Effector memory CD4-positive, alpha-beta T cell (primary cell): ENCODE data around the gene MYOM1.
"Not testable (repeated sequence)": the region's sequence is repeated elsewhere in the genome, so short reads cannot be mapped to it uniquely, and the experiment has no call there.

Experiments used
- DNase-seq, 3 donors: peaks; one replicate each; pipeline ENCODE4 v3.0.0-alpha.2; 2020
- H3K27ac ChIP-seq: 2 replicates; pipeline ENCODE4 v1.7.0; 2013; ENCODE audit warnings: mild to moderate bottlenecking, low read length, moderate library complexity; ENCODE audit not compliant: insufficient read depth, poor library complexity, severe bottlenecking
- H3K27me3 ChIP-seq: replicated peaks from 2 replicates; pipeline ENCODE4 v1.7.0; 2013; ENCODE audit warnings: mild to moderate bottlenecking, low read length; ENCODE audit not compliant: insufficient read depth, control insufficient read depth, poor library complexity, severe bottlenecking
- H3K36me3 ChIP-seq: 2 replicates; pipeline ENCODE4 v1.7.0; 2013; ENCODE audit warnings: mild to moderate bottlenecking, low read length, moderate library complexity; ENCODE audit not compliant: control insufficient read depth, insufficient read depth
- H3K4me1 ChIP-seq: 2 replicates; pipeline ENCODE4 v1.7.0; 2013; ENCODE audit warnings: low read length, mild to moderate bottlenecking; ENCODE audit not compliant: control insufficient read depth, insufficient read depth, poor library complexity, severe bottlenecking
- H3K4me3 ChIP-seq: 2 replicates; pipeline ENCODE4 v1.7.0; 2013; ENCODE audit warnings: low read length, low read depth, mild to moderate bottlenecking; ENCODE audit not compliant: insufficient read depth, poor library complexity, severe bottlenecking
- H3K9me3 ChIP-seq: 2 replicates; pipeline ENCODE4 v1.7.0; 2013; ENCODE audit warnings: mild to moderate bottlenecking, low read length, moderate library complexity; ENCODE audit not compliant: control insufficient read depth

MYOM1 gene

DNA sequence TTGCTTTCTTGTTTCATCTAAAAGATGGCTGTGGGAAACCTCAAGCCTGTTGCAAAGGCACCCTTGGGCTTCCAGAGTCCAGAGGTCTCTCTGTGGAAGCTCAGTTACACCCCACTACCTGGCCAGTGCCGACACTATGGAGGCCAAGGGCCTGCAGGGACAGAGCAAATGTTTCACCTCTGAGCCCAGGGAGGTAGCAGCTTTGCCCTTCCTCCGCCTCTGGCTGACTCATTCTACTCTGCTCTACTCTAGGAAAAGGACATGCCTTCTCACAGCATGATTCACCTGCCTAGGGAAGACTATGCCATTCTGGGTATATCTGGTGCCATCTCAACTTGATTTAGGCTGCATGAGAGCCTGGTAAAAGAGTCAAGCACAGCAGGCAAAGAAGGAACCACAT lies 12.2 kb downstream of the MYOM1 start:
- Histone ChIP-seq H3K4me3 (no peak overlapping the region), H3K27me3 (no peaks in the 10 kb centered on the region), H3K9me3 (no peaks in the 10 kb centered on the region), H3K4me1 (no peaks in the 10 kb centered on the region), H3K36me3 (no peaks in the 10 kb centered on the region), H3K27ac (no peak overlapping the region)
- DNase-seq, result no peak

DNA sequence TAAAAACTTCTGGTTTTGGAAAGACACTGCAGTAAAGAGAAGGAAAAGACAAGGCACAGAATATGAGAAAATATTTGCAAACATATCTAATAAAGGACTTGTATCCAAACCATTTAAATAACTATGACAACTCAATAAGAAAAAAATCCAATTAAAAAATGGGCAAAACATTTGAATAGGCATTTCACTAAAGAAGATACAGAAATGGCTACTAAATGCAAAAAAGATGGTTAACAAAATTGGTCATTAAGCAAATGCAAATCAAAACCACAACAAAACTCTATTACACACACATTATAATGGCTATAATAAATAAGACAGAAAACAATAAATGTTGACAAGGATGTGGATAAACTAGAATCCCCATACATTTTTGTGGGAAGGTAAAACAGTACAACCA lies 14.5 kb downstream of the MYOM1 start:
- Histone ChIP-seq H3K27ac (no peak overlapping the region), H3K36me3 (no peaks in the 10 kb centered on the region), H3K9me3 (no peaks in the 10 kb centered on the region), H3K4me3 (no peak overlapping the region), H3K27me3 (no peaks in the 10 kb centered on the region), H3K4me1 (no peaks in the 10 kb centered on the region)
- no peak for DNase-seq

DNA sequence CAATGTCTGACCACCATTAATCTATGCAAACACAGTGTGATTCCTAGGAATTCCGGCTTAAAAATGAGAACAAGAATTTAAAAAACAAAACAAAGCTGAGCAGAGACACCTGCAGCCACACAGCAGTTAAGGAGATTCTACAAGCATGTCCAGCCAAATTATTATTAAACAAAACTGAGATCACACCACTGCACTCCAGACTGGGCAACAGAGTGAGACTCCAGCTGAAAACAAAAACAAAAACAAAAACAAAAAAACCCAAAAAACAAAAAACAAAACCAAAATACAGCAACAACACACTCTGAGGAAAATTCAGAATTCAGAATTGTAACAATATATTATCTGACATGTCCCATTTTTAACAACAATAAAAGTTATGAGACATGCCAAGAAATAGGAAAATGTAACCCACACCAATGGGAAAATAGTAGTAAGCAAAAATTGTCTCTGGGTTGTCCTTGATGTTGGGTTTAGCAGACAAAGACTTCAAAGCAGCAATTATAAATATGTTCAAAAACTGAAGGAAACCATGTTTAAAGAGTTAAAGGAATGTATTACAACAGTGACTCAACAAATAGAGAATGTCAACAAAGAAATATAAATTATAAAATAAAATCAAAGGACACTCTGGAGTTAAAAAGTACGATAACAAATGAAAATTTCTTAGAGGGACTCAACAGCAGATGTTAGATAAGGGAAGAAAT lies 19.7 kb downstream of the MYOM1 start:
- H3K27ac ChIP-seq, result no peak overlapping the region
- H3K36me3 ChIP-seq, result no peaks in the 10 kb centered on the region
- H3K27me3 ChIP-seq, result no peaks in the 10 kb centered on the region
- H3K4me3 ChIP-seq, result no peak overlapping the region
- no peaks in the 10 kb centered on the region for H3K9me3 ChIP-seq
- H3K4me1 ChIP-seq, result no peaks in the 10 kb centered on the region
- DNase-seq, result no peak

- not testable (repeated sequence) for H3K36me3 ChIP-seq
Observed at GRCh38 chr18:3198260-3198860, 21.4 kb downstream of the MYOM1 start.

DNA sequence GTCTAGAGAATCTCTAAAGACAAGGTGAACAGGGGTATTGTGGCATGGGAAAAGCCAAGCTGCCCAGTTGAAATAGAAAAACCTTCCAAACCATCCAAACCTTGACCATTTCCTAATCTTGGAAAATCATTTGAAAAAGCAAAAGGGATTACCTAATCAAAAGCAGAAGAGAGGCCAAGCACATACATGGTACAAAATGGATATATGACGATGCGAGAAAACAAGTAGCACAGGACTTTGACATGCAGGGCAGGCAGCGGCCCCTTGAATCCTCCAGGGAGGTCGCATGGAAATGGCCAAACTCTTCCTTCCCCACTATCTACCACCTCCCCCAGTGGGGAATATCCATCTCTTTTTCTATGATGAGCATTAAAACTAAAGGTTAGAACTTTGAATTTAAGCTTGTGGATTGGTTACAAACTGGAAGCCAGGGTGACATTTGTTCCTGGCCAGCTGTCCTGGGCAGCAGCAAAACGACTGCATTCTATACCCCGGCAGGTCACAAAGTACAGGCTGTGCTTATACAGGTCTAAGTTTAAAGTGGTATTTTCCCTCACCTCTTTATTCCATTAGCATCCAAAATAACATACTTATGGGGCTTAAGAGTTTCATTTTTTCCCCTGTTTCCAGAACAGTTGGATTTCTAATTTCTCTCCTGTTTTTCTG lies 24.7 kb downstream of the MYOM1 start:
- Histone ChIP-seq H3K4me3 (no peak overlapping the region), H3K36me3 (no peaks in the 10 kb centered on the region), H3K27ac (no peak overlapping the region), H3K27me3 (no peaks in the 10 kb centered on the region), H3K9me3 (no peaks in the 10 kb centered on the region), H3K4me1 (no peaks in the 10 kb centered on the region)
- DNase-seq, result no peak

More at GRCh38 chr18:3198260-3198860, 21.4 kb downstream of the MYOM1 start:
- H3K9me3 ChIP-seq, H3K27me3 ChIP-seq, H3K4me3 ChIP-seq, H3K4me1 ChIP-seq, H3K27ac ChIP-seq, DNase-seq: not testable (repeated sequence)

DNA sequence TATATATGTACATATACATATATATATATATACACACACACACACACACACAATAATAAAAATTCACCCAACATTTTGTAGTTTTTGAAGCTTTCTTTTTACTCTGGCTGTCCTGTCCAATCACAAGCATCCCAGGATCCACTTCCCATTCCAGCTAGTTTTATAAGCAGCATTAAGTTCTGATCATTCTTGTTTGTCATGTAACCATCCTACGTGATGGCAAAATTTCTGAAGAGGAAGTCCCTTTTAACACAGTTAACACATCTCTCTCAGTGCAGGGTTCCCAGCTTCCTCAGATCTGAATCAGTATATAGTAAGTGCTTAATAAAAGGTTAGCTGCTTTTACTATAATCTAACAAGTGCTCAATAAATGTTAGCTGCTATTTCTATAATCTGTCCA lies 26.4 kb downstream of the MYOM1 start:
- Histone ChIP-seq H3K4me3 (no peak overlapping the region), H3K4me1 (no peaks in the 10 kb centered on the region), H3K27me3 (no peaks in the 10 kb centered on the region), H3K36me3 (no peaks in the 10 kb centered on the region), H3K27ac (no peak overlapping the region), H3K9me3 (no peaks in the 10 kb centered on the region)
- DNase-seq, result no peak

DNA sequence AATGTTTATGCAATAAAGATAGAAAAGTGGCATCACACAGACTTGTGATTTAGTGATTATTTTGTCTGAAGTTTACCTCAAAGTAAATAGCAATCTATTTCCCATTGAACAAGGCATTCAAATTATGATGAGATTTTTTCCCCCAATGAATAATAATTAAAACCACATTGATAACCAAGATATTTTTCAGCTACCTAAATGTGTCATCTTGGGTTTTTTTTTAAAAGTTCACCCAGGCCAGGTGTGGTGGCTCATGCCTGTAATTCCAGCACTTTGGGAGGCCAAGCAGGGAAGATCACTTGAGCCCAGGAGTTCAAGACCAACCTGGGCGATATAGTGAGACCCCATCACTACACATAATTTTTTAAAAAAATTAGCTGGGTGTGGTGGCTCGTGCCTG lies 27.0 kb downstream of the MYOM1 start:
- no peak for DNase-seq
- Histone ChIP-seq H3K36me3 (no peaks in the 10 kb centered on the region), H3K27me3 (no peaks in the 10 kb centered on the region), H3K4me3 (no peak overlapping the region), H3K4me1 (no peaks in the 10 kb centered on the region), H3K9me3 (no peaks in the 10 kb centered on the region), H3K27ac (no peak overlapping the region)

- Histone ChIP-seq H3K27ac (no peak overlapping the region), H3K4me1 (no peaks in the 10 kb centered on the region), H3K27me3 (no peaks in the 10 kb centered on the region), H3K9me3 (no peaks in the 10 kb centered on the region), H3K4me3 (no peak overlapping the region), H3K36me3 (no peaks in the 10 kb centered on the region)
- no peak for DNase-seq
Observed at GRCh38 chr18:3192286-3192685, 27.5 kb downstream of the MYOM1 start.

- no peaks in the 10 kb centered on the region for H3K4me1 ChIP-seq
- no peak for DNase-seq
- no peak overlapping the region for H3K27ac ChIP-seq
- H3K36me3 ChIP-seq, result no peaks in the 10 kb centered on the region
- no peak overlapping the region for H3K4me3 ChIP-seq
- H3K27me3 ChIP-seq, result no peaks in the 10 kb centered on the region
- no peaks in the 10 kb centered on the region for H3K9me3 ChIP-seq
Observed at GRCh38 chr18:3190610-3191009, 29.2 kb downstream of the MYOM1 start.

GRCh38 chr18:3189884-3190283 lies 29.9 kb downstream of the MYOM1 start:
- no peak for DNase-seq
- no peak overlapping the region for H3K4me3 ChIP-seq
- no peaks in the 10 kb centered on the region for H3K36me3 ChIP-seq
- no peak overlapping the region for H3K27ac ChIP-seq
- H3K27me3 ChIP-seq, result no peaks in the 10 kb centered on the region
- H3K4me1 ChIP-seq, result no peaks in the 10 kb centered on the region
- H3K9me3 ChIP-seq, result no peaks in the 10 kb centered on the region
